H9 (cell line): ENCODE results near the gene PROX1. TPM values are rescaled to one million over a fixed set of nuclear protein-coding genes. Genes with fewer than 3 reads are reported as not detected.

Experiments
- DNase-seq: peaks from one replicate; pipeline ENCODE4 v3.0.0-alpha.2; 2017
- H2AFZ ChIP-seq: one replicate; pipeline ENCODE4 v1.6.1; 2013; ENCODE audit warnings: mild to moderate bottlenecking, low read length, control low read depth, moderate library complexity
- H2AK5ac ChIP-seq: 2 replicates; pipeline ENCODE4 v1.6.1; 2013; ENCODE audit warnings: low read length, control low read depth, mixed read lengths; ENCODE audit not compliant: insufficient read length
- H2BK120ac ChIP-seq: one replicate; pipeline ENCODE4 v1.6.1; 2013; ENCODE audit warnings: low read depth, mild to moderate bottlenecking, low read length, control low read depth, inconsistent platforms; ENCODE audit not compliant: poor library complexity, severe bottlenecking
- H2BK12ac ChIP-seq: 2 replicates; pipeline ENCODE4 v1.6.1; 2013; ENCODE audit warnings: low read length, control low read depth, mixed read lengths, low read depth; ENCODE audit not compliant: insufficient read length
- H2BK15ac ChIP-seq: 2 replicates; pipeline ENCODE4 v1.6.1; 2013; ENCODE audit warnings: low read depth, low read length, control low read depth
- H2BK20ac ChIP-seq: one replicate; pipeline ENCODE4 v1.6.1; 2013; ENCODE audit warnings: low read depth, mild to moderate bottlenecking, low read length, control low read depth, inconsistent platforms; ENCODE audit not compliant: poor library complexity, severe bottlenecking
- H2BK5ac ChIP-seq: 2 replicates; pipeline ENCODE4 v1.6.1; 2013; ENCODE audit warnings: low read length, control low read depth, mixed read lengths; ENCODE audit not compliant: insufficient read length
- H3K14ac ChIP-seq: 2 replicates; pipeline ENCODE4 v1.6.1; 2013; ENCODE audit warnings: low read length, control low read depth; ENCODE audit not compliant: insufficient read depth
- H3K18ac ChIP-seq: 2 replicates; pipeline ENCODE4 v1.6.1; 2013; ENCODE audit warnings: low read depth, mild to moderate bottlenecking, mixed read lengths, low read length, control low read depth; ENCODE audit not compliant: insufficient read length
- H3K23ac ChIP-seq: 2 replicates; pipeline ENCODE4 v1.6.1; 2013; ENCODE audit warnings: low read length, control low read depth, mixed read lengths, low read depth; ENCODE audit not compliant: insufficient read length
- H3K23me2 ChIP-seq: 2 replicates; pipeline ENCODE4 v1.6.1; 2013; ENCODE audit warnings: low read depth, mild to moderate bottlenecking, mixed read lengths, low read length, control low read depth; ENCODE audit not compliant: insufficient read length, poor library complexity, severe bottlenecking
- H3K27ac ChIP-seq: 2 replicates; pipeline ENCODE4 v1.5.1; 2013; ENCODE audit warnings: low read length, control low read depth, mixed read lengths, low read depth; ENCODE audit not compliant: insufficient read length
- H3K27me3 ChIP-seq: 2 replicates; pipeline ENCODE4 v1.6.1; 2013; ENCODE audit warnings: low read length, control low read depth, inconsistent platforms; ENCODE audit not compliant: insufficient read depth
- H3K4ac ChIP-seq: 2 replicates; pipeline ENCODE4 v1.6.1; 2013; ENCODE audit warnings: low read depth, mild to moderate bottlenecking, control low read depth, inconsistent platforms, low read length, moderate library complexity
- H3K4me1 ChIP-seq: 2 replicates; pipeline ENCODE4 v1.6.1; 2013; ENCODE audit warnings: low read length, control low read depth, inconsistent platforms; ENCODE audit not compliant: insufficient read depth
- H3K4me2 ChIP-seq: 2 replicates; pipeline ENCODE4 v1.6.1; 2013; ENCODE audit warnings: low read length, control low read depth, mixed read lengths; ENCODE audit not compliant: insufficient read length, insufficient read depth
- H3K56ac ChIP-seq: 2 replicates; pipeline ENCODE4 v1.6.1; 2013; ENCODE audit warnings: low read depth, mild to moderate bottlenecking, mixed read lengths, low read length, control low read depth; ENCODE audit not compliant: insufficient read length
- H3K79me1 ChIP-seq: 2 replicates; pipeline ENCODE4 v1.6.1; 2013; ENCODE audit warnings: low read depth, mild to moderate bottlenecking, moderate library complexity, low read length, control low read depth, inconsistent platforms; ENCODE audit not compliant: insufficient read depth, poor library complexity, severe bottlenecking
- H3K79me2 ChIP-seq: 2 replicates; pipeline ENCODE4 v1.6.1; 2013; ENCODE audit warnings: low read length, control low read depth, inconsistent platforms; ENCODE audit not compliant: insufficient read depth
- H3K9ac ChIP-seq: 2 replicates; pipeline ENCODE4 v1.6.1; 2013; ENCODE audit warnings: low read length, control low read depth, mixed read lengths; ENCODE audit not compliant: insufficient read length; ENCODE audit errors: extremely low read depth
- H3K9me3 ChIP-seq: one replicate; pipeline ENCODE4 v1.6.1; 2013; ENCODE audit warnings: low read depth, low read length, inconsistent platforms; ENCODE audit not compliant: control insufficient read depth
- H3T11ph ChIP-seq: one replicate; pipeline ENCODE4 v1.6.1; 2013; ENCODE audit warnings: mild to moderate bottlenecking, low read length, control low read depth, inconsistent platforms
- H4K20me1 ChIP-seq: one replicate; pipeline ENCODE4 v1.6.1; 2013; ENCODE audit not compliant: control insufficient read depth, insufficient read length, insufficient read depth
- H4K5ac ChIP-seq: 2 replicates; pipeline ENCODE4 v1.6.1; 2013; ENCODE audit warnings: low read depth, mild to moderate bottlenecking, mixed read lengths, low read length, control low read depth; ENCODE audit not compliant: insufficient read length
- H4K8ac ChIP-seq: replicated peaks from 2 replicates; pipeline ENCODE4 v1.6.1; 2013; ENCODE audit warnings: low read length, control low read depth, mixed read lengths, low read depth; ENCODE audit not compliant: insufficient read length
- H4K91ac ChIP-seq: 2 replicates; pipeline ENCODE4 v1.6.1; 2013; ENCODE audit warnings: low read depth, mild to moderate bottlenecking, moderate library complexity, mixed read lengths, low read length, control low read depth; ENCODE audit not compliant: insufficient read length
- H3K27ac Mint-ChIP-seq, 3 experiments: 2 replicates in 2 of 3; 3 replicates in 1 of 3; pipeline ENCODE4 v1.8.0; 2020 to 2021; ENCODE audit warnings: mixed read lengths in 3 of 3, mild to moderate bottlenecking in 1 of 3, moderate library complexity in 1 of 3
- H3K27me3 Mint-ChIP-seq: 2 replicates; pipeline ENCODE4 v1.8.0; 2021; ENCODE audit warnings: low read depth, mild to moderate bottlenecking, moderate library complexity, mixed read lengths
- H3K36me3 Mint-ChIP-seq, 3 experiments: 2 replicates in 2 of 3; 3 replicates in 1 of 3; pipeline ENCODE4 v1.8.0; 2020 to 2021; ENCODE audit warnings: low read depth in 3 of 3, mixed read lengths in 3 of 3; ENCODE audit not compliant: insufficient read depth in 1 of 3
- H3K4me1 Mint-ChIP-seq, 2 experiments: 2 replicates each; pipeline ENCODE4 v1.8.0; 2020; ENCODE audit warnings: mixed read lengths in 2 of 2
- H3K4me3 Mint-ChIP-seq, 2 experiments: 2 replicates in 1 of 2; 3 replicates in 1 of 2; pipeline ENCODE4 v1.8.0; 2020 to 2021; ENCODE audit warnings: mild to moderate bottlenecking in 2 of 2, mixed read lengths in 2 of 2, moderate library complexity in 1 of 2
- H3K9me3 Mint-ChIP-seq, 2 experiments: 2 replicates in 1 of 2; 3 replicates in 1 of 2; pipeline ENCODE4 v1.8.0; 2020; ENCODE audit warnings: mild to moderate bottlenecking in 2 of 2, mixed read lengths in 2 of 2, moderate library complexity in 1 of 2
- WGBS: extraction: QIAGEN DNeasy Blood & Tissue Kit; methylation state at CpG from one replicate; pipeline ENCODE4 v1.1.7; 2013; ENCODE audit warnings: missing lambda C conversion rate, low lambda C conversion rate, mixed read lengths; ENCODE audit not compliant: insufficient read length; ENCODE audit errors: extremely low coverage; 5-methylcytosine and 5-hydroxymethylcytosine counted together
- total RNA-seq: library from RNA; stranded (reverse); gene quantifications from 2 replicates; pipeline ENCODE4 v1.2.1, GENCODE V29; 2021
- TF ChIP-seq, protein P1 (sequence below): fragments of 200-600 bp; sonication (generic); conservative IDR thresholded peaks from 3 replicates; pipeline ENCODE4 v1.8.0; 2021; ENCODE audit warnings: antibody characterized with exemption, mild to moderate bottlenecking

Gene PROX1
- total RNA-seq, 1 experiment from 2014 or later: 0.72 TPM

DNA sequence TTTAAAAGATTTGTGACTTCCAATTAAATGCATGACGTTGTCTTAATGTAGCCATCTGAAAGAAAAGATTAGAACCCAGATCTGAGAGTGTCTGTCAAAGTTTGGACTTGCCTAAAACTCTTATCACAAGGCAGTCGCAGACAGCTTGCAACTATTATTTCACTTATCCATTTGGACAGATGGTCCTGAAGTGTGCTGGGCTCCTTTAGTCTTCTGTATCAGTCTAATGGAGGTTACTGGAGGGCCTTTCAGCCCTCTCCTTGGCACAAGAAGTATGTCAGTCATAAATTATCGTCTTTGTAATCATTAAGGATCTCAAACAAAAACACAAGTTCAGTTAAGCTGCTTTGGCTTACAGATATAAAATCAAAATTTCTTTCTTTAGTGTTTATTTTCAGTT lies 15.5 kb downstream of the PROX1 start:
- Histone ChIP-seq H3K4me2 (no peak overlapping the region), H2AFZ (no peak overlapping the region), H4K5ac (no peak overlapping the region), H2BK120ac (no peak overlapping the region), H3K4me1 (no peaks in the 10 kb centered on the region), H3K79me2 (no peaks in the 10 kb centered on the region), H3K23me2 (no peaks in the 10 kb centered on the region), H3K79me1 (no peaks in the 10 kb centered on the region), H3K27ac (no peak overlapping the region), H2AK5ac (no peak overlapping the region), H2BK5ac (no peak overlapping the region), H3K56ac (no peak overlapping the region), H3K27me3 (no peaks in the 10 kb centered on the region), H4K8ac (no peak overlapping the region), H3K18ac (no peak overlapping the region), H3K14ac (no peak overlapping the region), H4K91ac (no peak overlapping the region), H3K9me3 (no peaks in the 10 kb centered on the region), H4K20me1 (no peaks in the 10 kb centered on the region), H2BK15ac (no peak overlapping the region), H3K4ac (no peak overlapping the region), H3T11ph (no peak overlapping the region), H3K9ac (no peak overlapping the region), H2BK12ac (no peak overlapping the region), H3K23ac (no peak overlapping the region), H2BK20ac (no peak overlapping the region)
- Mint-ChIP-seq H3K36me3 (no peaks in the 10 kb centered on the region), H3K27me3 (no peaks in the 10 kb centered on the region), H3K27ac (no peak overlapping the region), H3K4me3 (no peak overlapping the region), H3K4me1 (peaks cover 7 to 12% of the 10 kb centered on the region in 2 experiments), H3K9me3 (no peaks in the 10 kb centered on the region)
- TF ChIP-seq, protein P1, sequence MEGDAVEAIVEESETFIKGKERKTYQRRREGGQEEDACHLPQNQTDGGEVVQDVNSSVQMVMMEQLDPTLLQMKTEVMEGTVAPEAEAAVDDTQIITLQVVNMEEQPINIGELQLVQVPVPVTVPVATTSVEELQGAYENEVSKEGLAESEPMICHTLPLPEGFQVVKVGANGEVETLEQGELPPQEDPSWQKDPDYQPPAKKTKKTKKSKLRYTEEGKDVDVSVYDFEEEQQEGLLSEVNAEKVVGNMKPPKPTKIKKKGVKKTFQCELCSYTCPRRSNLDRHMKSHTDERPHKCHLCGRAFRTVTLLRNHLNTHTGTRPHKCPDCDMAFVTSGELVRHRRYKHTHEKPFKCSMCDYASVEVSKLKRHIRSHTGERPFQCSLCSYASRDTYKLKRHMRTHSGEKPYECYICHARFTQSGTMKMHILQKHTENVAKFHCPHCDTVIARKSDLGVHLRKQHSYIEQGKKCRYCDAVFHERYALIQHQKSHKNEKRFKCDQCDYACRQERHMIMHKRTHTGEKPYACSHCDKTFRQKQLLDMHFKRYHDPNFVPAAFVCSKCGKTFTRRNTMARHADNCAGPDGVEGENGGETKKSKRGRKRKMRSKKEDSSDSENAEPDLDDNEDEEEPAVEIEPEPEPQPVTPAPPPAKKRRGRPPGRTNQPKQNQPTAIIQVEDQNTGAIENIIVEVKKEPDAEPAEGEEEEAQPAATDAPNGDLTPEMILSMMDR: no peak
- no peak for DNase-seq
- WGBS: no CpG with 5 or more reads among the region's 3 CpGs
